ENCODE results near the gene HDAC3. TPM values are rescaled to one million over a fixed set of nuclear protein-coding genes. Genes with fewer than 3 reads are reported as not detected.

HDAC3 gene
- total RNA-seq, 2 donors from 2014 or later, result 67.7 to 79.2 TPM

DNA sequence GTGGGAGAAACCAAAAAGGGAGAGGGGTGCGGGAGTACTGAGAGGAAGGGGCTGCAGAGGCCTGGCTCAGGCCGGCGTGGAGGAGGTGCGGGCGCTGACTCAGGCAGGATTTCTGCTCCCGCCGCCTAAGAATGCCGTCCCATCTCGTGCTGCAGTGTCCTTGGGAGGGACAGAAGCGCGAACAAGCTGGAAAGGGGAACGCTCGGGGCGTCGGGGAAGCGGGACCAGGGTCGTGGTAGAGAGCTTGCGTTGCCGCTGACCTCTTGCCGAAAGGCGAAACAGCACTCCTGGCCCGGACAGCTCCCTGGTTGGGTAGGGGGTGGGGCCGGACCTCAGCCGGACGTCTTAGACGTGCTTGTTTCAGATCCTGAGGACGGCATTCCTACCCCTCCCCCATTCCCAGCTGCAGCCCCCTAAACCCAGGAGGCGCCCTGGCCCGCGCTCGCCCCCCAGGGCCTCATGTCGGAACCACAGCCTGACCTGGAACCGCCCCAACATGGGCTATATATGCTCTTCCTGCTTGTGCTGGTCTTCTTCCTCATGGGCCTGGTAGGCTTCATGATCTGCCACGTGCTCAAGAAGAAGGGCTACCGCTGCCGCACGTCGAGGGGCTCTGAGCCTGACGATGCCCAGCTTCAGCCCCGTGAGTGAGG, 1.2 kb upstream of the HDAC3 start:
- Mint-ChIP-seq H3K27ac (peak overlapping the region; percentile 92), H3K27me3 (no peaks in the 10 kb centered on the region), H3K36me3 (ENCODE audit: low read depth) (peaks cover 9% of the 10 kb centered on the region), H3K4me1 (peaks cover 43% of the 10 kb centered on the region), H3K4me3 (peak overlapping the region; percentile 91)
- ATAC-seq (peak; percentile 51), DNase-seq (peak; percentile 37 to 40 (median 37))
- no peaks in the 10 kb centered on the region for H3K9me3 ChIP-seq (ENCODE audit: control insufficient read depth, low read length, poor library complexity, severe bottlenecking)

DNA sequence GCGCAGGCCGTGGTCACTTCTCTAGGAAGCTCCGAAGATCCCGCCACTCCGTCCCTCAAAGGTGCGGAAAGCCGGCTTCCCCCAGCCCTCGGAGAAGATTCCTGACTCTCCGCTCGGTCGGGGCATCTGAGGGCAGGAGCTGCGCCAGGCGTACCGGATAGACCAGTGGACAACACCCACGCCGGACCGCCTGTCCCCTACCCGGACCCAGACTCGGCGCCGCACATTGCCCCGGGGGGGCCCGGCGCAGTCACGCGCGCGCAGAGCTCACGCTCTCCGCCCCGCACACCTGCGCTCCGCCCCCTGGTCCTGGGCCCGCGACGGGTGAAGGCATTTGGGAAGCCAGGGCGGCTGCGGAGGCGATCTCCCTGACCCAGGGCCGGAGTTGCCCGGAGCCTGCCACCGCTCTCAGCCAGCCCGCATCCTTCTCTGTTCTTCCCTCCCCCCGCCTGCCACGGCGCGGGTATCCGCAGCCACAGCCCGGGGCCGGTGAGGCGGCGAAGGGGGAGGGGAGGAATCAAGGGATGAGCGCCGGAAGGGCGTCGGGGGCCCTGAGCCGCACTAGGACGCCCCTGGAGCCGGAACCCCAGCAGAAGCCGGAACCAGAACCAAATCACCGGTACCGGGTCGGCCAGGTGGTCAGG, 596 bp upstream of the HDAC3 start:
- ATAC-seq (peak; percentile 68), DNase-seq (peak; percentile 33 to 60 (median 56))
- Mint-ChIP-seq H3K4me3 (peak overlapping the region; percentile 91), H3K4me1 (peaks cover 43% of the 10 kb centered on the region), H3K27me3 (no peaks in the 10 kb centered on the region), H3K27ac (peak overlapping the region; percentile 92), H3K36me3 (ENCODE audit: low read depth) (peaks cover 9% of the 10 kb centered on the region)
- no peaks in the 10 kb centered on the region for H3K9me3 ChIP-seq (ENCODE audit: control insufficient read depth, low read length, poor library complexity, severe bottlenecking)

DNA sequence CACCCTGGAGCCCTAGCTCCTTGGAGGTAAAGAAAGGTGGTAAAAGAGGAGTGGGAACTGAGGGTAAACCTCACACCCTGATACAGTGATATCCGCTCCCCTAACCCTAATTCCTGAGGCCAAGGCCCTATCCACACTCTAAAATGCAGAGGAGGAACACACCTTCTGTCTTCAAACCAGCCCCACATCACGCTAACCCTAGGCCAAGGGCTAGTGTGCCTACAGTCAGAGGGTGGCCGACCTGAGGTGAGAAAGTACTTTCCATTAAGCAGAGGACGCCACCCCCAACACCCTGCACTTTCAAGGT, 590 bp downstream of the HDAC3 start:
- peaks cover 9% of the 10 kb centered on the region for H3K36me3 Mint-ChIP-seq (ENCODE audit: low read depth)
- DNase-seq (no peak), ATAC-seq (no peak)
- peaks cover 35% of the 10 kb centered on the region for H3K4me1 Mint-ChIP-seq
- peak overlapping the region; percentile 91 for H3K4me3 Mint-ChIP-seq
- no peaks in the 10 kb centered on the region for H3K27me3 Mint-ChIP-seq
- peak overlapping the region; percentile 92 for H3K27ac Mint-ChIP-seq
- H3K9me3 ChIP-seq (ENCODE audit: control insufficient read depth, low read length, poor library complexity, severe bottlenecking), result no peaks in the 10 kb centered on the region

DNA sequence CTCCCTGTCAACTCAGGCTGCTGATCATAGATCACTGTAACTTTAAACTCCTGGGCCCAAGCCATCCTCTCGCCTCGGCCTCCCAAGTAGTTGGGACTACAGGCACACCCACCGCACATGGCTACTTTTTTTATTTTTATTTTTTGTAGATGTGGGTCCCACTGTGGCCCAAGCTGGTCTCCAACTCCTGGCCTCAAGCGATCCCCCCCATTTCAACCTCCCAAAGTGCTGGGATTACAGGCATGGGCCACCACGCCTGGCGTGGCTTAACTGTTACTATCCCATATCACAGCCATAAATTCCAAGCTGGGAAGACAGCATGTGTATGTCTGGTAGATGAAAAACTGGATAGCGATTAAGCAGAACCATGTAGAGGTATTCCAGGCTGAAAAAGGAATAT, 1.0 kb downstream of the HDAC3 start:
- H3K36me3 Mint-ChIP-seq (ENCODE audit: low read depth), result peaks cover 6% of the 10 kb centered on the region
- peaks cover 31% of the 10 kb centered on the region for H3K4me1 Mint-ChIP-seq
- H3K9me3 ChIP-seq (ENCODE audit: control insufficient read depth, low read length, poor library complexity, severe bottlenecking), result no peaks in the 10 kb centered on the region
- DNase-seq, result no peak
- H3K27ac Mint-ChIP-seq, result peak overlapping the region; percentile 92
- ATAC-seq, result no peak
- no peaks in the 10 kb centered on the region for H3K27me3 Mint-ChIP-seq
- peak overlapping the region; percentile 91 for H3K4me3 Mint-ChIP-seq

DNA sequence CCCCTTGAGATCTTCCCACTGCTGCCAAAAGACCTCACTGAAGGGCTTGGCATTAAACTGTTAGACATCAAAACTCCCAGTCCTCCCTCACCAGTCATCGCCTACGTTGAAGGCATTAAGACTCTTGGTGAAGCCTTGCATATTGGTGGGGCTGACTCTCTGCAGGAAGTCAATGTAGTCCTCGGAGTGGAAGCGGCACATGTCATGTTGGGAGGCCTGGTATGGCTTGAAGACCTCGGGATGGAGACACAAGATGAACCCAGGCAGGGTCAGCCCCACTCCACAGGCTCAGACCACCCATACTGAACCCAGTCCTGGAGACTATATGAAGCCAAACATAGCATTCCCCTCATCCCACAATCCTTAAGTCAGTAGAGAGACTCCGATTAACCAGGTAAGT, 1.9 kb downstream of the HDAC3 start:
- H3K27ac Mint-ChIP-seq, result peak overlapping the region; percentile 92
- H3K4me1 Mint-ChIP-seq, result peaks cover 33% of the 10 kb centered on the region
- H3K4me3 Mint-ChIP-seq, result peak overlapping the region; percentile 91
- ATAC-seq, result no peak
- H3K36me3 Mint-ChIP-seq (ENCODE audit: low read depth), result peaks cover 6% of the 10 kb centered on the region
- no peaks in the 10 kb centered on the region for H3K27me3 Mint-ChIP-seq
- DNase-seq, result no peak
- no peaks in the 10 kb centered on the region for H3K9me3 ChIP-seq (ENCODE audit: control insufficient read depth, low read length, poor library complexity, severe bottlenecking)

DNA sequence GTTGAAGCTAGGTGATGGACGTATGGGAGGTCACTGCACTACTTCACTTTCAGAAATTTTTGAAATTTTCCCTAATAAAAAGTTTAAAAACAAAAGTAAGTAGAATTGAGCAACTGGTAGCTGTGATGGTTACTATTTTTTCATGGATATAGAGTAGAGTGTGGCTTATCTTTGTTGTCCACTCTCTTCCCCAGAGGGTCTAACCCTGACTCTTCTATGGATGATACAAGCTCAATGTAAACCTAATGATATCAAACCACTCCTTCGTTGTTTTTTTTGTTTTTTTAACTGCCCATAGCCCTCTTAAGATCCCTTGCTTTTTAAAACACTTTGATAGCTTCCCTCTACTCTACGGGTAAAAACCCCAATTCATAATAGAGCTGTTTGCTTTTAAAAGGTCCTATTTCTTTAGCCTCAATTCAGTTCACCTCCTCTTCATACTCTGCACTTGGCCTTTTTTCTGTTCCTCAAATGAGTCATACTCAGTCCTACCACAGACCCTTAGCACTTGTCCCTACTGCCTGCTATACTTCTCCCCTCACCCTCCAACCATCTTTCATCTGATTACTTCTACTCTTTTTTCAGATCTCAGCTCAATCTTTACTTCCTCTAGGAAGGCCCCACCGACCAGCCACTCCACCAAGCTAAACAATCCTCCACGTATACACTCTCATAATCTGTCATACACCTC, 2.6 kb downstream of the HDAC3 start:
- DNase-seq (no peak), ATAC-seq (no peak)
- Mint-ChIP-seq H3K4me1 (peaks cover 33% of the 10 kb centered on the region), H3K36me3 (ENCODE audit: low read depth) (peaks cover 6% of the 10 kb centered on the region), H3K27ac (peak overlapping the region; percentile 92), H3K27me3 (no peaks in the 10 kb centered on the region), H3K4me3 (peak overlapping the region; percentile 91)
- no peaks in the 10 kb centered on the region for H3K9me3 ChIP-seq (ENCODE audit: control insufficient read depth, low read length, poor library complexity, severe bottlenecking)

DNA sequence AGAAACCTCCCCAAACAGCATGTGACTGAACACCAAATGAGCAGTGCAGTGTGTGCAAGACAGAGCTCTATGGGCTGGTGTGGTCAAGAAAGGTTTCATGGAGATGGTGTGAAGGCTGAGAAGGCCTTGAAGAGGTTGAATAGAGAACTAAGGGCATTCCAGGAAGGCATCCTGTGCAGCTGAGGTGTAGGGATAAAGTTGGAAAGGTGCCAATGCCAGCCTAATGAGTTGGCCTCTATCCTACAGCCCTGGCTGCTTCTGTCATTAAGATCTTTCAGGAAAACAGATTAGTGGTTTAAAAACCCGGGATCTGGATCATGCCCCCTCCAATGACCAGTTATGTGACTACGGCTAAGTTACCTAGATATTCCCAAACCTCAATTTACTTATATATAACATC, 4.0 kb downstream of the HDAC3 start:
- peaks cover 10% of the 10 kb centered on the region for H3K36me3 Mint-ChIP-seq (ENCODE audit: low read depth)
- ATAC-seq (no peak), DNase-seq (no peak)
- H3K27me3 Mint-ChIP-seq, result no peaks in the 10 kb centered on the region
- H3K27ac Mint-ChIP-seq, result no peak overlapping the region
- H3K9me3 ChIP-seq (ENCODE audit: control insufficient read depth, low read length, poor library complexity, severe bottlenecking), result no peaks in the 10 kb centered on the region
- no peak overlapping the region for H3K4me3 Mint-ChIP-seq
- peaks cover 30% of the 10 kb centered on the region for H3K4me1 Mint-ChIP-seq

DNA sequence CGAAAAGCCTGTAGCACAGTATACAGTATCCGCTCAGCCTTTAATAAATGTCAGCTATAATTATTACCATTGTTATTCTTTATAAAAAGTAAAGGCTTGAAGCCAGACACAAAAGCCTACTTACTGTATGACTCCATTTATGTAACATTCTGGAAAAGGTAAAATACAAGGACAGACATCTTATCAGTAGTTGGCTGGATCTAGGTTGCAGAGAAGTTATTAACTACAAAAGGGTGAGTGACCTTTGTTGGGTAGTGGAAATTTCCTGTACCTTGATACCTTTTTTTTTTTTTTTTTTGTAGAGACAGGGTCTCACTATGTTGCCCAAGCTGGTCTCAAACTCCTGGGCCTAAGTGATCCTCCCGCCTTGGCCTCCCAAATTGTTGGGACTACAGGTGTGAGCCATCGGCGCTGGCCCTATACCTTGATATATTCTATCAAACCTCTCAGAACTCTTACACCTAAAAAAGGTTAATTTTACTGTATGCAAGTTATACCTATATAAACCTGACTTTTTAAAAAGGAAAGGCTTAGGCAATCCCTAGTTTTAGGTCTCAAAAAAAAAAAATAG, 6.0 kb downstream of the HDAC3 start:
- peaks cover 26% of the 10 kb centered on the region for H3K4me1 Mint-ChIP-seq
- H3K4me3 Mint-ChIP-seq, result no peak overlapping the region
- H3K9me3 ChIP-seq (ENCODE audit: control insufficient read depth, low read length, poor library complexity, severe bottlenecking), result no peaks in the 10 kb centered on the region
- H3K27ac Mint-ChIP-seq, result peak overlapping the region; percentile 19
- ATAC-seq (no peak), DNase-seq (no peak)
- peaks cover 13% of the 10 kb centered on the region for H3K36me3 Mint-ChIP-seq (ENCODE audit: low read depth)
- H3K27me3 Mint-ChIP-seq, result no peaks in the 10 kb centered on the region

DNA sequence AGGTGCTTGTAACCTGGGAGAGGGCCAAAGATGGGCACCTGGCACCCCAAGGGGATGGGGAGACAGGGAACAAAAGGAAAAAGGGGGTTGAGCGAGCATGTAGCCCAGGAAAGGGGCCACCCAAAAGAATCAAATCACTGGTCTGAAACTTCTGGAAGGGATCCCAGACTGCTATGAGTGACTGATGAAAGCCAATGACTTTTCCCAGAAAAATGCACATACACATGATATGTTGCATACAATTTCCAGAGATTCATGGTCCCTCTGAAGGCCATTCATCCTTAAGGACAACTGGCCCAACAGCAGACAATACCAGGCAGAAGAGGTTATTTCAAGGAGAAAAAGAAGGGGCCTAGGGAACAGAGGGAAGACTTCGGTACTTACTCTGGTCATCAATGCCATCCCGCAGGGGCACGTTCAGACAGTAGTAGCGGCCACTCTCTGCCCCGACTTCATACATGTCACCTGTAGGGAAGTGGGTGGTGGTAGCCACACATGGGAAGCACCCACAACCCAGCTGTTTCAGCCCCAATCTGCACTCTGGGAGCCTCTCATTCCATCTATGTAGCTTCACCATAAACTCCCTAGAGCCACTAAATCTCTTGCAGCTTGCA, 8.4 kb downstream of the HDAC3 start:
- DNase-seq (no peak), ATAC-seq (no peak)
- Mint-ChIP-seq H3K36me3 (ENCODE audit: low read depth) (peaks cover 9% of the 10 kb centered on the region), H3K27ac (peak overlapping the region; percentile 32), H3K4me3 (no peak overlapping the region), H3K27me3 (no peaks in the 10 kb centered on the region), H3K4me1 (peaks cover 9% of the 10 kb centered on the region)
- H3K9me3 ChIP-seq (ENCODE audit: control insufficient read depth, low read length, poor library complexity, severe bottlenecking), result no peaks in the 10 kb centered on the region

DNA sequence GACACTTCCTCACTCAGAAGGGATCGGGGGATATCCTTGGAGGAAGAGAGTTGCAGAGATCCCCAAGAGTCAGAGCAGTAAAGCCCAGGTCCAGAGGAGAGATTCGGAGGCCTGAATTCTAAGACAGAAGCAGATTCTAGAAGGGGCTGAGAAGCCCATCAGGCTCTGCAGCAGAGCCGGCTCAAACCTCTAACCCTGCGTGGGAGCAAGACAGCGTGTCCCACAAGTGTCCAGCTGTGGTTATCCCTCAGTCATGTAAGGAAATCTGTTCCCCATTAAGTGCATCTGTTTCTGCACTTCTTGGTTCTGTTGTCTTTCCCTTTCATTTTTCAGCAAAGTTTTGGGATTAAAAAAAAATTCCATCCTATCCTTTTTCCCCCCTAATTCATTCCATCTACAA, 13.0 kb downstream of the HDAC3 start:
- H3K36me3 Mint-ChIP-seq (ENCODE audit: low read depth), result peaks cover 8% of the 10 kb centered on the region
- DNase-seq (no peak), ATAC-seq (no peak)
- no peak overlapping the region for H3K4me3 Mint-ChIP-seq
- H3K27ac Mint-ChIP-seq, result peak overlapping the region; percentile 70
- H3K4me1 Mint-ChIP-seq, result peaks cover 13% of the 10 kb centered on the region
- no peaks in the 10 kb centered on the region for H3K27me3 Mint-ChIP-seq
- no peaks in the 10 kb centered on the region for H3K9me3 ChIP-seq (ENCODE audit: control insufficient read depth, low read length, poor library complexity, severe bottlenecking)

DNA sequence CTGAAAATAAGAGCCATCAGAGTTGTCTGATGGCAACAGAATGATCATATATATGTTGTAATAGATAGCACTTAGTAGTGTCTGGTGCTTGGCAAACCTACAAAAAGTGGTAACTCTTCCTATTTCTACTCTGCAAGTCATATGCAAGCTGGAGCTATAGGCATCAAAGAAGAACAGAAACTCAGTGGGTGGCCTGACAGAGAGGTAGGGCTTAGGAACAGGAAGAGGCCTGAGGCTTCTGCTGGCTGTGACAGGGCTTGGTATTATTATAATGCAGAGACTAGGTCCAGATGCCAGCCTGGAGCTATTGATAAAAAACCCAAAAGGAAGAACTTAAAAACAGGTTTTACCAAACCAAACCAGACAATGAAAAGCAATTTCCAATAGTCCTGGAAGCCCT, 13.5 kb downstream of the HDAC3 start:
- H3K27me3 Mint-ChIP-seq, result no peaks in the 10 kb centered on the region
- peak overlapping the region; percentile 70 for H3K27ac Mint-ChIP-seq
- no peak for ATAC-seq
- H3K4me1 Mint-ChIP-seq, result peaks cover 13% of the 10 kb centered on the region
- DNase-seq, result no peak
- H3K36me3 Mint-ChIP-seq (ENCODE audit: low read depth), result peaks cover 10% of the 10 kb centered on the region
- H3K9me3 ChIP-seq (ENCODE audit: control insufficient read depth, low read length, poor library complexity, severe bottlenecking), result no peaks in the 10 kb centered on the region
- H3K4me3 Mint-ChIP-seq, result peak overlapping the region; percentile 64

DNA sequence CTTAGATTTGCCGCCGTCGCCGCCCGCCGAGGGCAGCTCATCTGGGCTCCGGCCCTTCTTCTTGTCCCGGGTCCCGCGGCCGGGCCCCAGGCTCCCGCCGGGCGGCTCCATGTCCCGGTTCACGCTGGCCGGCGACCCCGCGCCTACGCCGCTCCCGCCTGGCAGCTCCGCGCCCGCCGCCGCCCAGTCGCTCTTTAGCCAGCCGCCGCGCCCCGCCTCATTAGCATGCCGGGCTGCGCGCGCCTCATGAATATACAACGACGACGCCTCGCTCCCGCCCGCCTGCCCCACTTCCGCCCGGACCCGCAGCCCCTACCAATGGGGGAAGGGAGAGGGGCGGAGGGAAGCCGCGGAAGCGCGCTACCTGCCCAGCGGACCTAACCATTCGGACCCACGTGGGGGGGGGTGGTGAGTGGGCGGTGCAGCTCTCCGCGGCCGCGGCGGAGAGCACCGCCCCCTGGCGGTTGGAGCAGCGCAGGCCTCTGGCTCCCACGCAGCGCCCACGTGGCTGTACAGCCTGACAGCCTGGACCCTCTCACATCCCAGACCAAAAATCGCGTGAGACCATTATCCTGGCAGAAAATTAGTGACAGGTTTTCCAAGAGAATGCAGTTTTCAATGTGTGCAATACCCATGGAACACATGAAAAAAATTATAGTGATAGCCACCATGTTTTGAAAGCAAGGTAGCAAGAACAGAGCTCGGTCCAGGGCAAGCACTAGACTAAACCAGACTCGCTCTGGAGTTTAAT, 17.7 kb downstream of the HDAC3 start, which contains the start of gene DIAPH1:
DIAPH1 (minus strand) TSS at position 197 of the 751 bp plus-strand sequence; CDS start at position 111, 86 bp downstream.
- DNase-seq, result peak; percentile 95 to 98 (median 98)
- peaks cover 10% of the 10 kb centered on the region for H3K36me3 Mint-ChIP-seq (ENCODE audit: low read depth)
- H3K4me1 Mint-ChIP-seq, result peaks cover 42% of the 10 kb centered on the region
- no peaks in the 10 kb centered on the region for H3K9me3 ChIP-seq (ENCODE audit: control insufficient read depth, low read length, poor library complexity, severe bottlenecking)
- ATAC-seq, result peak; percentile 94
- H3K27ac Mint-ChIP-seq, result peak within 1 kb of the TSS; percentile 98
- no peaks in the 10 kb centered on the region for H3K27me3 Mint-ChIP-seq
- H3K4me3 Mint-ChIP-seq, result peak within 1 kb of the TSS; percentile 100
